Skeletal muscle tissue (tissue), 4 donors: ENCODE data around the gene TMC1. TPM values are rescaled to one million over a fixed set of nuclear protein-coding genes. Genes with fewer than 3 reads are reported as not detected.

Source experiments
- H3K27ac ChIP-seq: one replicate; pipeline ENCODE4 v1.7.0; 2013; ENCODE audit warnings: mild to moderate bottlenecking, low read depth, low read length, inconsistent platforms
- H3K27me3 ChIP-seq, 3 donors: one replicate each; pipeline ENCODE4 v1.7.0; 2013; ENCODE audit warnings: low read length in 3 of 3; ENCODE audit not compliant: control insufficient read depth in 3 of 3, insufficient read depth in 3 of 3
- H3K36me3 ChIP-seq, 3 donors: one replicate each; pipeline ENCODE4 v1.7.0; 2013; ENCODE audit warnings: low read length in 3 of 3; ENCODE audit not compliant: control insufficient read depth in 3 of 3, insufficient read depth in 3 of 3
- H3K4me1 ChIP-seq, 3 donors: one replicate each; pipeline ENCODE4 v1.7.0; 2013; ENCODE audit warnings: low read length in 3 of 3, mild to moderate bottlenecking in 3 of 3; ENCODE audit not compliant: control insufficient read depth in 3 of 3, insufficient read depth in 3 of 3
- H3K4me3 ChIP-seq, 3 donors: one replicate each; pipeline ENCODE4 v1.7.0; 2013; ENCODE audit warnings: low read length in 3 of 3
- H3K9ac ChIP-seq, 3 donors: one replicate each; pipeline ENCODE4 v1.7.0; 2013; ENCODE audit warnings: low read length in 3 of 3, mild to moderate bottlenecking in 3 of 3, moderate library complexity in 2 of 3, low read depth in 1 of 3
- H3K9me3 ChIP-seq, 3 donors: one replicate each; pipeline ENCODE4 v1.7.0; 2013; ENCODE audit warnings: low read length in 3 of 3; ENCODE audit not compliant: control insufficient read depth in 3 of 3
- total RNA-seq: library from RNA; depleted of rRNA; stranded (reverse); fragments of >200 nt; gene quantifications from one replicate; pipeline ENCODE4 v1.2.3, GENCODE V29; 2014
- donor health status: Osteomylitis.

TMC1 gene
- total RNA-seq, 1 donor from 2014 or later: 0.52 TPM

GRCh38 chr9:72581694-72582093 lies 60.3 kb downstream of the TMC1 start:
- H3K4me3 ChIP-seq: no peak overlapping the region
- H3K27ac ChIP-seq: no peak overlapping the region
- H3K27me3 ChIP-seq: no peaks in the 10 kb centered on the region
- H3K9ac ChIP-seq: no peak overlapping the region
- H3K36me3 ChIP-seq: no peaks in the 10 kb centered on the region
- peaks cover 21 to 26% (median 22%) of the 10 kb centered on the region in 3 donors for H3K4me1 ChIP-seq
- H3K9me3 ChIP-seq: no peaks in the 10 kb centered on the region

- Histone ChIP-seq H3K9me3 (no peaks in the 10 kb centered on the region), H3K4me1 (peaks cover 8 to 26% (median 16%) of the 10 kb centered on the region in 3 donors), H3K36me3 (no peaks in the 10 kb centered on the region), H3K27ac (no peak overlapping the region), H3K27me3 (no peaks in the 10 kb centered on the region), H3K9ac (no peak overlapping the region), H3K4me3 (no peak overlapping the region)
Observed at GRCh38 chr9:72583370-72583769, 62.0 kb downstream of the TMC1 start.

- Histone ChIP-seq H3K9me3 (no peaks in the 10 kb centered on the region), H3K4me3 (no peak overlapping the region), H3K27ac (no peak overlapping the region), H3K36me3 (no peaks in the 10 kb centered on the region), H3K4me1 (peaks cover 0 to 22% (median 4%) of the 10 kb centered on the region in 3 donors), H3K9ac (no peak overlapping the region), H3K27me3 (no peaks in the 10 kb centered on the region)
Observed at GRCh38 chr9:72586388-72587130, 65.2 kb downstream of the TMC1 start.

GRCh38 chr9:72588336-72588735 lies 66.9 kb downstream of the TMC1 start:
- Histone ChIP-seq H3K27me3 (no peaks in the 10 kb centered on the region), H3K4me1 (peaks cover 3 to 28% (median 6%) of the 10 kb centered on the region in 3 donors), H3K27ac (no peak overlapping the region), H3K4me3 (no peak overlapping the region), H3K9me3 (no peaks in the 10 kb centered on the region), H3K36me3 (no peaks in the 10 kb centered on the region), H3K9ac (no peak overlapping the region)

GRCh38 chr9:72589667-72590521 lies 68.5 kb downstream of the TMC1 start:
- Histone ChIP-seq H3K36me3 (no peaks in the 10 kb centered on the region), H3K9me3 (no peaks in the 10 kb centered on the region), H3K9ac (no peak overlapping the region), H3K27me3 (no peaks in the 10 kb centered on the region), H3K4me3 (no peak overlapping the region), H3K4me1 (peaks cover 3 to 28% (median 6%) of the 10 kb centered on the region in 3 donors), H3K27ac (no peak overlapping the region)

- Histone ChIP-seq H3K4me1 (peaks cover 3 to 23% (median 6%) of the 10 kb centered on the region in 3 donors), H3K27ac (no peak overlapping the region), H3K9ac (no peak overlapping the region)
Observed at GRCh38 chr9:72590824-72591223, 69.4 kb downstream of the TMC1 start.

GRCh38 chr9:72592502-72593403 lies 71.3 kb downstream of the TMC1 start:
- Histone ChIP-seq H3K4me1 (peaks cover 3 to 12% (median 4%) of the 10 kb centered on the region in 3 donors), H3K4me3 (no peak overlapping the region), H3K27ac (no peak overlapping the region), H3K27me3 (no peaks in the 10 kb centered on the region), H3K9me3 (no peaks in the 10 kb centered on the region), H3K36me3 (no peaks in the 10 kb centered on the region), H3K9ac (no peak overlapping the region)

More at GRCh38 chr9:72590824-72591223, 69.4 kb downstream of the TMC1 start:
- H3K27me3 ChIP-seq: no peaks in the 10 kb centered on the region
- no peaks in the 10 kb centered on the region for H3K9me3 ChIP-seq
- no peak overlapping the region for H3K4me3 ChIP-seq
- no peaks in the 10 kb centered on the region for H3K36me3 ChIP-seq

- no peaks in the 10 kb centered on the region for H3K27me3 ChIP-seq
- peaks cover 3 to 6% (median 4%) of the 10 kb centered on the region in 3 donors for H3K4me1 ChIP-seq
- H3K4me3 ChIP-seq: no peak overlapping the region
- H3K9me3 ChIP-seq: no peaks in the 10 kb centered on the region
- no peak overlapping the region for H3K27ac ChIP-seq
- H3K9ac ChIP-seq: no peak overlapping the region
- H3K36me3 ChIP-seq: no peaks in the 10 kb centered on the region
Observed at GRCh38 chr9:72596451-72597180, 75.2 kb downstream of the TMC1 start.

- no peak overlapping the region for H3K27ac ChIP-seq
- H3K9me3 ChIP-seq: no peaks in the 10 kb centered on the region
- no peak overlapping the region for H3K9ac ChIP-seq
- no peak overlapping the region for H3K4me3 ChIP-seq
- H3K36me3 ChIP-seq: no peaks in the 10 kb centered on the region
- peaks cover 3 to 6% (median 4%) of the 10 kb centered on the region in 3 donors for H3K4me1 ChIP-seq
- no peaks in the 10 kb centered on the region for H3K27me3 ChIP-seq
Observed at GRCh38 chr9:72597181-72597517, 75.7 kb downstream of the TMC1 start.
